GM08714 (cell line): ENCODE measurements around the gene DUSP16.
A peak's percentile ranks its signal among the peaks of the same experiment; 100 is the strongest.
"Not testable (repeated sequence)": the region's sequence is repeated elsewhere in the genome, so short reads cannot be mapped to it uniquely, and the experiment has no call there.

ENCODE experiments used
- H3K4me3 ChIP-seq: fragments of 200-500 bp; sonication (Bioruptor generic); 2 replicates; pipeline ENCODE4 v1.5.1; 2014; ENCODE audit warnings: mild to moderate bottlenecking, low read length, inconsistent platforms
- ZNF274 ChIP-seq: IDR thresholded peaks from 2 replicates; pipeline ENCODE4 v1.6.1; 2012; ENCODE audit warnings: mild to moderate bottlenecking, low read depth, low read length

DUSP16 gene

DNA sequence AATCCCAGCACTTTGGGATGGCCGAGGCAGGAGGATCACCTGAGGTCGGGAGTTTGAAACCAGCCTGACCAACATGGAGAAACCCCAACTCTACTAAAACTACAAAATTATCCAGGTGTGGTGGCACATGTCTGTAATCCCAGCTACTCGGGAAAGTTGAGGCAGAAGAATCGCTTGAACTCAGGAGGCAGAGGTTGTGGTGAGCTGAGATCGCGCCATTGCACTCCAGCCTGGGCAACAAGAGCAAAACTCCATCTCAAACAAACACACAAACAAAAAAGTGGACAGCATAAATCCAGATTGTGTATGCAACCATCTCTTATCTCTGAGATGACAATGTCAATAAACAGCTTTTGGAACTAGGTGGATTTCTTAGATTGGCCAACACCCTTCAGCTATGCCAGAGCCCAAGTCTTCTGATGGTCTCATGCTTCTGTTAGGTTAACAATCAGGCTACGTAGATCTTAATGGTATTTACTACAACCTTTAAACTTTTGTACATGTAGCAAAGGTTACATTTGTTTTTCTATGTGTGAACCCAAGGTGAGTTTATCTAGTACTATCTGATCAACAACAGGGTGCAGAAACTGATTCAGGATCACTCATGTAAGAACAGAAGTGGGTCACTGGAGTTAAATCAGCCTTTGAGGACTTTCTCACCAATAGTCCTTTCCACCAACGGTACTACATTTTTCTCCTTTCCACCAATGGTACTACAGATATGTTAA, 73.7 kb downstream of the DUSP16 start:
- no peak overlapping the region for H3K4me3 ChIP-seq
- no peak for TF ChIP-seq ZNF274

DNA sequence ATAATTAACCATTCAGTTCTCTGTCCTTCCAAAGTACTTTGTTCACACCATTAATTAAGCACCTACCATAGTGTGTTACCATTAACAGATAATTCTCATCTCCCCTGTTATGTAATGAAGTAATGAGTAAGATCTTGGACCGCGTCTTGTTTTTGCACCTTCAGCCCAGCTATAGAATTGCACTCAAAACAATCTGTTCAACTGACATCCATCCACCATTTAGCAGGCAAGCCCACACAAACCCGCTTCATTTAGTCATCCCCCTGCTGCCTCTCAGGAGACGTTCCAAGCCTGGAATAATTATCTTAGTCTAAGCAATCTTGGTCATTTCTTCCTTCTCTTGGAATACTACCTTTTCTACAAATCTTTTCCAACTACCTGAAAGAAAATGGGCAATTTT, 74.4 kb downstream of the DUSP16 start:
- no peak for TF ChIP-seq ZNF274
- no peak overlapping the region for H3K4me3 ChIP-seq

DNA sequence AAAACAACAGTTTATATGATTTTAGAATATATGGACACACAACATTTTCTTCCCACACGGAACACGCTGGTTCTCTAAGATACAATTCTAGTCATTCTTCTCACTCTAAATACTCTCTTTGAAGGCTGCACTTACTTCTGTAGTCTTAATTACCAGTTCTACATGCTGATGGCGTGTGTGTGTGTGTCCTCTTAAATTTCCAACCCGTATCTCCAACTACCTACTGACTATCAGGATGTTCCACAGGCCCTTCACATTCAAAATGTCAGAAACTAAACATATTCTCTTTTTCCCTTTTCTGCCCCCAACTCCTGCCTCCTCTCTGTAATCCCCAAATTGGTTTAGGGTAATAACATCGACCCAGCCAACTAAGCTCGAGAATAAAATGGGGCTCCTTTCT, 75.2 kb downstream of the DUSP16 start:
- no peak overlapping the region for H3K4me3 ChIP-seq
- TF ChIP-seq ZNF274: no peak

- no peak for TF ChIP-seq ZNF274
- H3K4me3 ChIP-seq: no peak overlapping the region
These were observed 75.9 kb downstream of the DUSP16 start for GRCh38 chr12:12486661-12487240.

DNA sequence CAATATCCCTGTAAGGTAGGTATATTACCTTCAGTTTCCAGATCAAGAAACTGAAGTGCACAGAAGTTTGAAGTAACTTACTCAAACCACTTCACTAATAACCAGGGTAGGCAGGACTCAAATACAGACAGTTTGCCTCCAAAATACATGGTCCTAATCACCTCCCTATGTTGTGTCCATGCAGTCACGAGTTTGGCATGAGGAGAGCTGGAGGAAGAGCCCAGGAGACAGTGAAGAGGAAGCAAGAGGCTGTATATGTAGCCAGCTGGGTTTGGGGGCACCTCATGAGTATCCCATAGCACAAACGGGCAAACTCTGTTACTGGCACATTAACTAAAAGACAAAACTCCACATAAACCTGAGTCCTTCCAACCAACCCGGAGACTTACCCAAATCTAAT, 79.2 kb downstream of the DUSP16 start:
- no peak overlapping the region for H3K4me3 ChIP-seq
- TF ChIP-seq ZNF274: no peak

- no peak overlapping the region for H3K4me3 ChIP-seq
These were observed 79.7 kb downstream of the DUSP16 start for GRCh38 chr12:12482959-12483358.

GRCh38 chr12:12482150-12482761, 80.4 kb downstream of the DUSP16 start:
- H3K4me3 ChIP-seq: no peak overlapping the region
- TF ChIP-seq ZNF274: no peak

More at GRCh38 chr12:12482959-12483358, 79.7 kb downstream of the DUSP16 start:
- no peak for TF ChIP-seq ZNF274

DNA sequence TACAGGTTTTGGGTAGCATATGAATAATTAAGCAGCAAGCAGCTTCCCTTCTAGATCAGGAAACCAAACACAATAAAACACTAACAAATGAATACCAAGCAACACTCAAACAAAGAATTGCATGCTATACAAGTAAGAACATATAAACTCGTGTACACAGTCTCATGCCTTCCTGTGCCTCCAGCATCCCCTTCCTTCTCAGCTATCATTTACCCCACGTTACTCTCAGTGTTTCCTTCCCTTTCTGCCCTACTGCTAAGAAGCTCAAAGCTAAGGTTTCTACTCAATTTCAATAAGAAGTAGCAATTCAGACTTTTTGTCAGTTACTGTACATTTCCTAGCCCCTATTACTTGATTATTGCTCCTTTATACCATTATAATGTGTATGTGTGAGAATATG, 81.0 kb downstream of the DUSP16 start:
- TF ChIP-seq ZNF274: no peak
- no peak overlapping the region for H3K4me3 ChIP-seq

- no peak for TF ChIP-seq ZNF274
- H3K4me3 ChIP-seq: no peak overlapping the region
These were observed 82.6 kb downstream of the DUSP16 start for GRCh38 chr12:12480074-12480473.

GRCh38 chr12:12477532-12477890, 85.2 kb downstream of the DUSP16 start:
- no peak for TF ChIP-seq ZNF274
- no peak overlapping the region for H3K4me3 ChIP-seq

DNA sequence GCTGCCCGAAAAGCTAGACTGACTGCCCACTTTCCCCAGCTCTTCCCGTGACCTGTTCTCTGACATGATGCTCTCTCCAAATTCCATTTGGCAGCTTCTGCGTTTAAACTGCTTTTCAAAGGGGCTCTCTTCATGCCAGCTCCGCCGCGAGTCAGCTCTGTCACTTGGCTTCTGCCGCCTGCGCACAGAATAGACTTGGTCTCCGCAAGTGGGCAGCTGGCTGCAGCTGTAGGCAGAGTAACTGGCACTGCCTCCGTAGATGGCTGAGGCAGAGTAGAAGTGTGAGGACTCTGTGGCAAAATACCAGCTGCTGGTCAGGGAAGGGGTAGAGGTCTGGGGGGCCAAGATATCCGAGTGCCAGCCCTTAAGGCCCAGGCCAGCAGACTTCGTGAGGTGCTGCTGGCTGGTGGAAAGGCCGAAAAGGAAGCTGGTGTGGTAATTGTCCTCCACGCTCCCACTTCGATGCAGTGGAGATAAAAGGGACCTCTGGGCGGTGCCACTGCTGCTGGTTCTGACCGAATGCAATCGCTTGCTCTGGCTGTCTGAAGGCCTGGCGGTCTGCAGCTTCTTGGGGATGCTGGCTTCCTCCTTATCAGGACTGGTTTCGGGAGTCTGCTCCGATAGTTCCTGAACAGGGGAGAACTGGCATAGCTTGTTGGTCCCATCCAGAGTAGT, 85.7 kb downstream of the DUSP16 start:
- no peak overlapping the region for H3K4me3 ChIP-seq
- no peak for TF ChIP-seq ZNF274

GRCh38 chr12:12474931-12475795, 87.5 kb downstream of the DUSP16 start:
- peak overlapping the region; percentile 67; the same call in 1 of the 2 replicates for H3K4me3 ChIP-seq
- TF ChIP-seq ZNF274: no peak

GRCh38 chr12:12474471-12474928, 88.2 kb downstream of the DUSP16 start:
- no peak for TF ChIP-seq ZNF274
- no peak overlapping the region; the same call in 1 of the 2 replicates for H3K4me3 ChIP-seq

- no peak for TF ChIP-seq ZNF274
- H3K4me3 ChIP-seq: no peak overlapping the region
These were observed 89.4 kb downstream of the DUSP16 start for GRCh38 chr12:12473223-12473622.

DNA sequence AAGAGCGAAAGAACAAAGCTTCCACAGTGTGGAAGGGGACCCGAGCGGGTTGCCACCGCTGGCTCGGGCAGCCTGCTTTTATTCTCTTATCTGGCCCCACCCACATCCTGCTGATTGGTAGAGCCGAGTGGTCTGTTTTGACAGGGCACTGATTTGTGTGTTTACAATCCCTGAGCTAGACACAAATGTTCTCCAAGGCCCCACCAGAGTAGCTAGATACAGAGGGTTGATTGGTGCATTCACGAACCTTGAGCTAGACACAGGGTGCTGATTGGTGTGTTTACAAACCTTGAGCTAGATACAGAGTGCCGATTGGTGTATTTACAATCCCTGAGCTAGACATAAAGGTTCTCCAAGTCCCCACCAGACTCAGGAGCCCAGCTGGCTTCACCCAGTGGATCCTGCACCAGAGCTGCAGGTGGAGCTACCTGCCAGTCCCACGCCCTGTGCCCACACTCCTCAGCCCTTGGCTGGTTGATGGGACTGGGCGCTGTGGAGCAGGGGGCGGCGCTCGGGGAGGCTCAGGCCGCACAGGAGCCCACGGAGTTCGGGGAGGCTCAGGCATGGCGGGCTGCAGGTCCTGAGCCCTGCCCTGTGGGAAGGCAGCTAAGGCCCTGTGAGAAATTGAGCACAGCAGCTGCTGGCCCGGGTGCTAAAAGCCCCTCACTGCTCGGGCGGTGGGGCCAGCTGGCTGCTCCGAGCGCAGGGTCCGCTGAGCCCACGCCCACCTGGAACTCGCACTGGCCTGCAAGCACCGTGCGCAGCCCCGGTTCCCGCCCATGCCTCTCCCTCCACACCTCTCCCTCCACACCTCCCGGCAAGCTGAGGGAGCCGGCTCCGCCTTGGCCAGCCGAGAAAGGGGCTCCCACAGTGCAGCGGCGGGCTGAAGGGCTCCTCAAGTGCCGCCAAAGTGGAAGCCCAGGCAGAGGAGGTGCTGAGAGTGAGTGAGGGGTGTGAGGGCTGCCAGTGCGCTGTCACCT, 90.4 kb downstream of the DUSP16 start:
- H3K4me3 ChIP-seq: not testable (repeated sequence)
